IPS-18a (cell line): ENCODE data around the gene MYH16.
"Not testable (repeated sequence)": the region's sequence is repeated elsewhere in the genome, so short reads cannot be mapped to it uniquely, and the experiment has no call there.

ENCODE experiments used
- H3K27ac ChIP-seq: one replicate; pipeline ENCODE4 v1.5.1; 2013; ENCODE audit warnings: low read length
- H3K27me3 ChIP-seq: one replicate; pipeline ENCODE4 v1.6.1; 2013; ENCODE audit warnings: mild to moderate bottlenecking, low read length; ENCODE audit not compliant: control insufficient read depth, insufficient read depth
- H3K36me3 ChIP-seq: one replicate; pipeline ENCODE4 v1.6.1; 2013; ENCODE audit warnings: low read depth, low read length; ENCODE audit not compliant: control insufficient read depth
- H3K4me1 ChIP-seq: one replicate; pipeline ENCODE4 v1.6.1; 2013; ENCODE audit warnings: low read depth, low read length; ENCODE audit not compliant: control insufficient read depth
- H3K4me3 ChIP-seq: one replicate; pipeline ENCODE4 v1.5.1; 2013; ENCODE audit warnings: low read length
- H3K9ac ChIP-seq: one replicate; pipeline ENCODE4 v1.6.1; 2013; ENCODE audit warnings: mild to moderate bottlenecking, low read length, moderate library complexity
- H3K9me3 ChIP-seq: one replicate; pipeline ENCODE4 v1.6.1; 2013; ENCODE audit warnings: low read depth, low read length; ENCODE audit not compliant: control insufficient read depth

Gene MYH16

DNA sequence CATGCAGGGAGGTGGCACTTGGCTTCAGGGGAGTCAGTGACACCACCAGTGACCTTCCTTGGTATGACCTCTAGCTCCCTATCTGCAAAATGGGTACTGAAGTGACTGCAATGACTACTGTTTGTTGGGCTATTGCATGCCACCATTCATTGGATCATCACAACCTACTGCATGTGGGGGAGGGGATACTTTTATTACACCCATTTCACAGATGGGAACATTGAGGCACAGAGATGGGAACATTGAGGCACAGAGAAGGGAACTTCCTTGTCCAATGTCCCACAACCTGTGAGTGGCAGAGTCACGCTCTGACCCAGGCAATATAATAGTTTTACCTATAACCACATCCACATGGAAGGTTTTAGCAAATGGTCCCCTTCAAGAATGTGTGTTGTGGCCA, 12.2 kb upstream of the MYH16 start:
- H3K27me3 ChIP-seq, result no peaks in the 10 kb centered on the region
- no peaks in the 10 kb centered on the region for H3K36me3 ChIP-seq
- no peak overlapping the region for H3K9ac ChIP-seq
- H3K9me3 ChIP-seq, result no peaks in the 10 kb centered on the region
- H3K27ac ChIP-seq, result no peak overlapping the region
- no peaks in the 10 kb centered on the region for H3K4me1 ChIP-seq
- H3K4me3 ChIP-seq, result no peak overlapping the region

DNA sequence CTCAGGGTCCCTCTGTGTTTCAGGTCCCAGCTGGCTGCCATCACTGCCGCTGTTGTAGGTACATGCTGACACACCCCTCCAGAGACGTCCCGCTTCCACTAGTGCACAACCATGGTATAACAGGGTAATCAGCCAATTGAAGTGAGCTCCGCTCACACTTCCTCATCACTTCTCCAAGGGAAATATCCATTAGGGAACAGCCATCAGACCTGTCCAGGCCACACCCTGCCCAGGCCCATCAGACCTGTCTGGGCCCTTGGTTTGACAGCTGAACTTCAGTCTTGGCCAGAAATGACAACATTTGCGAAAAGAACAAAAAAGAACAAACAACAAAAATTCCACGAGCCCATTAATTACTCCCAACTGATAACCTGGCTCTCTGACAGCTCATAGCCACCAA, 11.0 kb upstream of the MYH16 start:
- H3K36me3 ChIP-seq, result no peaks in the 10 kb centered on the region
- no peaks in the 10 kb centered on the region for H3K27me3 ChIP-seq
- no peaks in the 10 kb centered on the region for H3K9me3 ChIP-seq
- no peak overlapping the region for H3K9ac ChIP-seq
- H3K27ac ChIP-seq, result no peak overlapping the region
- H3K4me3 ChIP-seq, result no peak overlapping the region
- no peaks in the 10 kb centered on the region for H3K4me1 ChIP-seq

DNA sequence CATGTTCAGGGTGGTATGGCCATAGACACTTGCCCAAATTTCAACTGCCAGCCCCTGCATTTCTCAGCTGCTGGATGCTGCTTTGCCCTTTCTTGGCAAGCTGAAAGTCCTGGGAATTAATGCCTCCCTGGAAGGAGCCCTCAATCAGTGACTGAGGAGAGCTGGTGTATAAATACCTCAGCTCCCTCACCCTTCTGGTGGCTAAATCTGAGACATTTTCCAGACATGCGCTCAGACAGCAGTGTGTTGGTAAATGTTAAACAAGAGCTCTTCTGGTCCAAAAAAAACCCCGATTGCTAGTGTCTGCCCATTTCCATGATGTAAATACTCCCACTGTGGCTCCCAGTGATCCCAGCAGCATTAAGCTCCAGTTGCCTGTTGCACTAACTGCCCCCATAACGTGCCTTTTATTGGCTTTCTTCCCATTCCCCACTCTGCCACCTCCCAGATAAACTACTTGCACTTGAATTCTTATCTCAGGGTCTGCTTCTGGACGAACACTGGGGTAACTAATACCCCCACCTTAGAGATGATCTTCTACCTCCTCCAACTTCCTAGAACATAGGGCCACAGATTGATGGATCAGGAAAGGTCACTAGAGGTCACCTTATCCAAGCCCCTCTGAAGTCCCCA, 6.7 kb upstream of the MYH16 start:
- no peaks in the 10 kb centered on the region for H3K4me1 ChIP-seq
- H3K4me3 ChIP-seq, result no peak overlapping the region
- H3K27ac ChIP-seq, result no peak overlapping the region
- no peak overlapping the region for H3K9ac ChIP-seq
- H3K27me3 ChIP-seq, result no peaks in the 10 kb centered on the region
- H3K9me3 ChIP-seq, result no peaks in the 10 kb centered on the region
- H3K36me3 ChIP-seq, result no peaks in the 10 kb centered on the region

DNA sequence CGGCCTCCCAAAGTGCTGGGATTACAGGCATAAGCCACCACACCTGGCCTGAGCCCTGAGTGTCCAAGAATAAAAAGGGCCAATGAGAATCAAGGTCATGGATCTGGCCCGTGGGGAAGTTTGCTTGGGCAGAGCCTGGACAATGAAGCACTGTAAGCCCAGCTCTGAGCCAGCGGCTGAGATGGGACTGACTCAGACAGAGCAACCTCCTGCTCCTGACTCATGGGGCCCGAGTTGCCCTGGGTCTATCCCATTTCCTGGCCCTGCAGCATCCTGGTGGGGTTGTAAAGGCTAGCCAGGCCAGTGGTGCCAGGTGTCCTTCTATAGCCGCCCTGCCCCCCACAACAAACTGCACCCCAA, 5.2 kb upstream of the MYH16 start:
- H3K9ac ChIP-seq, result no peak overlapping the region
- H3K27me3 ChIP-seq, result no peaks in the 10 kb centered on the region
- H3K27ac ChIP-seq, result no peak overlapping the region
- no peaks in the 10 kb centered on the region for H3K9me3 ChIP-seq
- H3K4me3 ChIP-seq, result no peak overlapping the region
- no peaks in the 10 kb centered on the region for H3K4me1 ChIP-seq
- no peaks in the 10 kb centered on the region for H3K36me3 ChIP-seq

DNA sequence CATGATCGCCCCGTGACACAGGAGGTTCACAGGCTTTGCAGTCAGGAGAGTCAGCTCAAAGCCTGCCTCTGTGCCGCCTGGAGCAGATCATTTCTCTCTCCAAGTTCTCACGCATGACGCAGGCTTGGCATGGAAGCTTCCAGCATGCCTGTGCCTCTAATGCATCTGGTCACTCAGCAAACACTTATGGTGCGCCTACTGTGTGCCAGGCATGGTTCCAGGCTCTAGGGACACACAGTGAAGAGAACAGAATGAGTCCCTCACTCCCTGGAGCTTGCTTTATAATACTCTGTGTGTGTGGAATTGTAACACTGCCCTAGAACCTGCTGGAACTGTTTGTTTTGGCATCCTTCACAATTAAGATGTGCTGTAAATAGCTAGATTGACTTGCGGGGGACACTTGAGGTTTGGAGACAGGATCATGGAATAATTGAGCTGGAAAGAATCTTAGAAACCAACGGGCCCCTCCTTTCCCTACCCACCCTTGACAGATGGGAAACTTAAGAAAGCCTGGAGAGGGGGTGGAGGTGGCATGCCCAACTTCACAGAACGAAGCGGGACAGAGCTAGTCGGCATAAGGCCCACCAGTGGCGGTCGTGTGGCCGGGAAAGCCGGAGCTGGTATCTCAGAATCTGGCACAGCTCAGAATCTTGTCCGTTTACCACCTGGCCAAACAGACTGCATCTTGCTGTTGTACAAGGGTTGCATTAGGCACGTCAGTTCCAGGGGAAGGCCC, 4.6 kb upstream of the MYH16 start:
- H3K9ac ChIP-seq, result no peak overlapping the region
- H3K4me3 ChIP-seq, result no peak overlapping the region
- no peaks in the 10 kb centered on the region for H3K9me3 ChIP-seq
- no peaks in the 10 kb centered on the region for H3K27me3 ChIP-seq
- H3K27ac ChIP-seq, result no peak overlapping the region
- no peaks in the 10 kb centered on the region for H3K4me1 ChIP-seq
- no peaks in the 10 kb centered on the region for H3K36me3 ChIP-seq

DNA sequence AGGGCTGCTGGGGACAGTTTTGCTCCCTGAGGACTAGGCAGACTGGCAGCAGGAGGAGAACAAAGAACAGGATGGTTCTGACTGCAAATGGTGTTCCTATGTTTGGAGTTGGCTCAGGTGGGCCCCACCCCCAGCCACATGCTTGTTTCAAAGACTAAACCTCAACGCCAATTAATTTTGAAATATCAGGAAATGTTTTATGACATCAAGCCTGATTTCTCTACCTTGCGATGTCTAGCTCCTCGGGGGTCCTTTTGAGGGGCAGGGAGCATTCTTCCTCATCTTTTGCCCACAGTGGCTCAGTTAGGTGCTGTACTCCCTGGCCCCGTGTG, 4.1 kb upstream of the MYH16 start:
- Histone ChIP-seq H3K36me3 (no peaks in the 10 kb centered on the region), H3K9me3 (no peaks in the 10 kb centered on the region), H3K4me3 (no peak overlapping the region), H3K4me1 (no peaks in the 10 kb centered on the region), H3K27ac (no peak overlapping the region), H3K27me3 (no peaks in the 10 kb centered on the region), H3K9ac (no peak overlapping the region)

DNA sequence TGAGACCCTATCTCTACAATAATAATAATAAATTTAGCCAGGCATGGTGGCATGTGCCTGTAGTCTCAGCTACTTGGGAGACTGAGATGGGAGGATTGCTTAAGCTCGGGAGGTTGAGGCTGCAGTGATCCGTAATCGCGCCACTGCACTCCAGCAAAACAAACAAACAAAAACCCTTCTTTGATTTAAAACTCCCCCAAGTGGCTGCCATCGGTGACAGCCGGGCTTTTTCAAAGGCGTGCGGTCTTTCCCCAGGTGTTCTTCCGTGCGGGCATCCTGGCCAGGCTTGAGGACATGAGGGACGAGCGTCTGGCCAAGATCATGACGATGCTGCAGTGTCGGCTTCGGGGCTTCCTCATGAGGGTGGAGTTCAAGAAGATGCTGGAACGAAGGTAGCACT, 1.9 kb upstream of the MYH16 start:
- Histone ChIP-seq H3K9ac (no peak overlapping the region), H3K27ac (no peak overlapping the region), H3K9me3 (no peaks in the 10 kb centered on the region), H3K4me1 (no peaks in the 10 kb centered on the region), H3K36me3 (no peaks in the 10 kb centered on the region), H3K27me3 (no peaks in the 10 kb centered on the region), H3K4me3 (no peak overlapping the region)

DNA sequence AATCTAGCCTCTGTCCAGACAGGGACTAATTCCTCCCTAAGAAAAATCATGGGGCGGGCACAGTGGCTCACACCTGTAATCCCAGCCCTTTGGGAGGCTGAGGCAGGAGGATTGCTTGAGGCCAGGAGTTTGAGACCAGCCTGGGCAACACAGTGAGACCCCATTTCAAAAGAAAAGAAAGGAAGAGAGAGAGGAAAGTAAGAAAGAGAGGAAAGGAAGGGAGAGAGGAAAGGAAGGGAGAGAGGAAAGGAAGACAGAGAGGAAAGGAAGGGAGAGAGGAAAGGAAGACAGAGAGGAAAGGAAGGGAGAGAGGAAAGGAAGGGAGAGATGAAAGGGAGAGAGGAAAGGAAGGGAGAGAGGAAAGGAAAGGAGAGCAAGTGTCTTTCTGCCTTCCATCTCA, 922 bp downstream of the MYH16 start:
- not testable (repeated sequence) for H3K36me3 ChIP-seq, H3K9ac ChIP-seq, H3K4me3 ChIP-seq, H3K9me3 ChIP-seq, H3K4me1 ChIP-seq, H3K27ac ChIP-seq, H3K27me3 ChIP-seq

DNA sequence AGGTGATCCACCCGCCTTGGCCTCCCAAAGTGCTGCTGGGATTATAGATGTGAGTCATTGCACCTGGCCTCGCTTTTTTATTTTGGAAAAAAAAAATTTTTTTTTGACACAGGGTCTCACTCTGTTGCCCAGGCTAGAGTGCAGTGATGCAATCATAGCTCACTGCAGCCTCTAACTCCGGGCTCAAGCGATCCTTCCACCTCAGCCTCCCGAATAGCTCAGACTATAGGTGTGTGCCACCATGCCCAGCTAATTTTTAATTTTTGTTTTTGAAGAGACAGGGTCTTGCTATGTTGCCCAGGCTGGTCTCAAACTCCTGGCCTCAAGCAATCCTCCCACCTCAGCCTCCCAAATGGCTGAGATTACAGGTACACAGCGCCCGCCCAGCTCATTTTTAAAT, 2.3 kb downstream of the MYH16 start:
- H3K9me3 ChIP-seq, H3K36me3 ChIP-seq, H3K4me3 ChIP-seq, H3K27me3 ChIP-seq, H3K9ac ChIP-seq, H3K4me1 ChIP-seq, H3K27ac ChIP-seq: not testable (repeated sequence)

DNA sequence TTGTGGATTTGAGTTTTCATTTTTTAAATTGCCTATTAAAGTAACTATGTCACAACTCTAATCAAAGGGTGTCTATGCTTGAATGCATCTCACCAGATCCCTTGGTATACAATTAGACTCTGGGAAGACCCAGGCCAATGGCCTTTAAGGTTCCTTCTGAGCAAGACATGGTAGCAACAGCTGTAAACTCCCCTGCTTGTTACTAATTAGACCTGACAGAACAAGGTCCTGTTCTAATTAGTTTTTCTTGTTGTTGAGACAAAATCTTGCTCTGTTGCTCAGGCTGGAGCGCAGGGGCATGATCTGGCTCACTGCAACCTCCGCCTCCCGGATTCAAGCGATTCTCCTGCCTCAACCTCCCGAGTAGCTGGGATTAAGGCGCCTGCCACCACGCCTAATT, 2.9 kb downstream of the MYH16 start:
- no peak overlapping the region for H3K9ac ChIP-seq
- H3K9me3 ChIP-seq, result no peaks in the 10 kb centered on the region
- no peaks in the 10 kb centered on the region for H3K36me3 ChIP-seq
- H3K27me3 ChIP-seq, result no peaks in the 10 kb centered on the region
- H3K27ac ChIP-seq, result no peak overlapping the region
- H3K4me1 ChIP-seq, result no peaks in the 10 kb centered on the region
- H3K4me3 ChIP-seq, result no peak overlapping the region

DNA sequence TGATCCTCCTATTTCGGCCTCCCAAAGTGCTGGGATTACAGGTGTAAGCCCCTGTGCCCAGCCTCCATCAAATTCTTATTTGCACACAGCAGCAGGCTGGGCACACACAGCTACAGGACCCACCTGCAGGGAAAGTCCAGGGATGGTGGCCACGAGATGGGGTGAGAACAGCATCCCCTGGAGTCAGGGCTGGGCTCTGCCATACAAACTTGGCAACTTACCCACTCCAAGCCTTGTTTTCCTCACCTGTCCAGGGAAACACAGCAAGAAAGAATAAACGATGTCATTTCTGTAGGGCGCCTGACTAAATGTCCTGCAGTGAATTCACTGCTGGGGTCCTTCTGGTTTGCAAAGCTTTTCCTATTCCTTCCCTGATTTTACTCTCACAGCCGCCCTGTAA, 5.5 kb downstream of the MYH16 start:
- H3K27me3 ChIP-seq, result no peaks in the 10 kb centered on the region
- H3K4me1 ChIP-seq, result no peaks in the 10 kb centered on the region
- no peak overlapping the region for H3K9ac ChIP-seq
- H3K27ac ChIP-seq, result no peak overlapping the region
- H3K9me3 ChIP-seq, result no peaks in the 10 kb centered on the region
- no peaks in the 10 kb centered on the region for H3K36me3 ChIP-seq
- no peak overlapping the region for H3K4me3 ChIP-seq

DNA sequence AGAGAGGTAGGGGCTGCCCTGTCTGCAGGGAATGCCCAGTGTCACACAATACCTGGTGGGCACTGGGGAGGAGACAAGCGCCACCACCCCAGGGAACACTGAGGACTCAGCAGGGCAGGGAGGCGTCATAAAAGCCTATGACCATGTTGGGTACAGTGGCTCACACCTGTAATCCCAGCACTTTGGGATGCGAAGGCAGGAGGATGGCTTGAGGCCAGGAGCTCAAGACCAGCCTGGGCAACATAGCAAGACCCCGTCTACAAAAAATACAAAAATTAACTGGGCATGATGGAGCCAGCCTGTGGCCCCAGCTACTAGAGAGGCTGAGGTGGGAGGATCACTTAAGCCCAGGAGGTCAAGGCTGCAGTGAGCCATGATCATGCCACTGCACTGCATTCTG, 11.5 kb downstream of the MYH16 start:
- not testable (repeated sequence) for H3K9ac ChIP-seq, H3K36me3 ChIP-seq, H3K9me3 ChIP-seq

More for the DNA sequence above, 11.5 kb downstream of the MYH16 start:
- H3K27ac ChIP-seq, H3K4me3 ChIP-seq, H3K27me3 ChIP-seq, H3K4me1 ChIP-seq: not testable (repeated sequence)
